GM18868 (cell line): ENCODE data around the gene UGT1A3.
"Not testable (repeated sequence)": the region's sequence is repeated elsewhere in the genome, so short reads cannot be mapped to it uniquely, and the experiment has no call there.

ENCODE experiments used
- ATAC-seq: cut with Tn5 transposase; IDR thresholded peaks from one replicate; pipeline ENCODE4 v1.9.1; 2021; ENCODE audit warnings: mild to moderate bottlenecking, moderate library complexity; ENCODE audit not compliant: unreplicated experiment

UGT1A3 gene

GRCh38 chr2:233728723-233729301 lies at the start of gene UGT1A3:
Gene UGT1A3 (plus strand): TSS chr2:233729042. CDS start chr2:233729127, 85 bp downstream.
- ATAC-seq = no peak

- ATAC-seq = no peak
These were observed 49.6 kb upstream of the UGT1A3 start for GRCh38 chr2:233679196-233679595.

- ATAC-seq = no peak
These were observed 48.3 kb upstream of the UGT1A3 start for GRCh38 chr2:233680361-233681045.

- ATAC-seq = no peak
These were observed 47.2 kb upstream of the UGT1A3 start, which contains the start of gene UGT1A7 for GRCh38 chr2:233681521-233682099. Gene UGT1A7 (plus strand): TSS chr2:233681901. CDS start chr2:233681938, 37 bp downstream.

- no peak for ATAC-seq
These were observed 44.2 kb upstream of the UGT1A3 start for GRCh38 chr2:233684640-233685039.

- ATAC-seq = no peak
These were observed 41.9 kb upstream of the UGT1A3 start for GRCh38 chr2:233686928-233687327.

- no peak for ATAC-seq
These were observed 40.5 kb upstream of the UGT1A3 start for GRCh38 chr2:233688341-233688740.

GRCh38 chr2:233689031-233689430 lies 39.8 kb upstream of the UGT1A3 start:
- ATAC-seq = no peak

GRCh38 chr2:233689501-233689900 lies 39.3 kb upstream of the UGT1A3 start:
- ATAC-seq = no peak

- no peak for ATAC-seq
These were observed 38.4 kb upstream of the UGT1A3 start for GRCh38 chr2:233690444-233690843.

GRCh38 chr2:233691443-233692433 lies 37.1 kb upstream of the UGT1A3 start:
- no peak for ATAC-seq

GRCh38 chr2:233692648-233693047 lies 36.2 kb upstream of the UGT1A3 start, which contains the start of gene UGT1A6:
Gene UGT1A6 (plus strand): TSS chr2:233692890. CDS start chr2:233693005, 115 bp downstream.
- no peak for ATAC-seq

GRCh38 chr2:233693963-233694362 lies 34.9 kb upstream of the UGT1A3 start:
- no peak for ATAC-seq

- ATAC-seq = no peak
These were observed 30.1 kb upstream of the UGT1A3 start for GRCh38 chr2:233698740-233699139.

GRCh38 chr2:233699424-233700027 lies 29.3 kb upstream of the UGT1A3 start:
- ATAC-seq = no peak

GRCh38 chr2:233700028-233700635 lies 28.7 kb upstream of the UGT1A3 start:
- ATAC-seq = no peak

GRCh38 chr2:233700842-233701241 lies 28.0 kb upstream of the UGT1A3 start:
- ATAC-seq = not testable (repeated sequence)

- ATAC-seq = no peak
These were observed 26.6 kb upstream of the UGT1A3 start for GRCh38 chr2:233702238-233702637.

- ATAC-seq = no peak
These were observed 22.8 kb upstream of the UGT1A3 start for GRCh38 chr2:233705911-233706506.

- no peak for ATAC-seq
These were observed 22.1 kb upstream of the UGT1A3 start for GRCh38 chr2:233706720-233707119.
